ENCODE measurements around the gene NCAPD3. TPM values are rescaled to one million over a fixed set of nuclear protein-coding genes. Genes with fewer than 3 reads are reported as not detected.

Gene NCAPD3
- total RNA-seq = 100 to 1,000 TPM in 1 of 2 experiments, 10 to 100 TPM in 1; 98.4 to 102 TPM

DNA sequence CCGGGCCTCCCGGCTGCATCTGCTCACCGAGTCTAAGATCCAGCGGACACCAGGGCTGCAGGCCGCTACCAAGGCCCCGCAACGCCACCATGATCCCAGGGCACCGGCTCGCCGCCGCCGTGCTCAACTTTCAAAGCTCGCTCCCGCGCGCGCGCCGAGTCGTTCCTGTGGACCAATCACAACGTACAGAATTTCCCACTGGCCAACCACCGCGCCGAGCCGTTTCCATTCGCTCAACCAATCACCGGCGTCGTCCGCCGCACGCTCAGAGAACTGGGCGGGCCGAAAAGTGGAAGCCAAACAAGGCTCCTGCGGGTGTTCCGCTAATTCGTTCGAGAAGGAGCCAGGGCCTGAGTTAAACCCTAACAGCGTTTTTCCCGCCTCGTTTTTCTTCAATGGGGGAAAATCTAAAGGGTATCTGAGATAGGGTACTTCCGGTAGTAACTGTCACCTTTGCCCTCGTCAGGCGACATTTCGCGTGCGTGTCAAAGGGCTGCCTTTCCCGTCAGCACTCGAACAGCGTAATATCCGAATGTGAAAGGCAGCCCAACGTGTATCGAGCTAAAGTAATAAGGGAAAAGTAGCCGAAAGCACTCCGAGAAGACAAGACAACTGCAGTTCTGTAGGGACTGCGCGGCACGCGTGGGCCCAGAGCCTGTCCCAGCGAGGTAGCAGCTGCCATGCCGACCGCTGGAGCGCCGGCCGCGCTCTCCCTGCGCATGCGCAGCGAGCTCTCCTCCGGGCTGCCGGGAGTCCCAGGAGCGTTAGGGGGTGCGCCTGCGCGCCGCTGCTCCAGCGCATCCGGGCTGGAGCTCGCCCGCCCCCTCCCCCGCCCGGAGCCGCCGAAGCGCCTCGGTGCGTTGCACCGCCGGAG, at the start of gene NCAPD3, which contains the start of gene VPS26B:
Gene NCAPD3, minus strand, starts transcription at position 132 of the 874 bp plus-strand sequence. Its CDS starts 41 bp downstream, at position 91.
Gene VPS26B, plus strand, starts transcription at position 836 of the 874 bp plus-strand sequence. CDS start 452 bp downstream, outside the sequence.
- POLR2A ChIA-PET = interaction anchor here (0.8 to 5.3 kb wide), 19 partner anchors 11 to 279 kb away, joined by 3 to 28 read pairs (median 4); partner anchors contain the start of genes ACAD8, GLB1L3 and THYN1
- intact Hi-C loops (cut with micrococcal nuclease) = loop anchor here (10.0 kb wide), 1 partner anchor 279 kb away; no protein-coding TSS in a partner anchor
- TF ChIP-seq CTCF (IDR thresholded peaks at IDR 0.05) = no peak
- Mint-ChIP-seq H3K27ac (peak within 1 kb of the TSS; percentile 96), H3K4me1 (ENCODE audit: low read depth) (peaks cover 58% of the 10 kb centered on the region), H3K4me3 (peak within 1 kb of the TSS; percentile 95), H3K9me3 (no peaks in the 10 kb centered on the region), H3K36me3 (ENCODE audit: low read depth) (peaks cover 30% of the 10 kb centered on the region), H3K27me3 (no peaks in the 10 kb centered on the region)
- CTCF ChIA-PET = interaction anchor here (0.7 to 3.6 kb wide), 12 partner anchors 10 to 296 kb away, joined by 3 to 18 read pairs (median 5); partner anchors contain the start of genes ACAD8, GLB1L3 and THYN1
- DNase-seq = peak; percentile 99
- ATAC-seq = peak; percentile 78

DNA sequence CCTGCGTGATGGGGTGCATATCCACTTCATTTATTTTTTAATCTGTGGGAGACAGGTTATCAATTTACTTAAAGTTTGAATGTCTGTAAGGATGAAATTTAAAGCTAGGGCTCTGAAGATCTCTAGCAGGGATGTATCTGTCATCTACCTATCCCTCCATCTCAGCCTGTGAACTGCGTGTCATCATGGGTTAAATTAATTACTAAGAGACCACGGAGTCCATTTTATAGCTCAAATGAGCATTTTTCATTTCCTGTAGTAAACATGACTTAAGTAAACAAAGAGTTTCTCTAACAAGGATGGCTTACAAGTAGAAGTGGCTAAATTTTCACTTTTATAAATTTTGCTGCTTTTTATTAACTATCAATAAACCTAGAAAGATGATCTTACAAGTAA, 49.5 kb upstream of the NCAPD3 start:
- peaks cover 36% of the 10 kb centered on the region for H3K4me1 Mint-ChIP-seq (ENCODE audit: low read depth)
- no peak for DNase-seq
- ChIA-PET POLR2A (interaction anchor here (1.4 to 2.4 kb wide), 4 partner anchors 10 to 48 kb away, joined by 4 to 9 read pairs (median 6); partner anchors contain the start of genes ACAD8, NCAPD3, THYN1 and VPS26B), CTCF (interaction anchor here (1.0 to 8.7 kb wide), 5 partner anchors 10 to 87 kb away, joined by 3 to 76 read pairs (median 4); no protein-coding TSS in a partner anchor)
- intact Hi-C loops (cut with micrococcal nuclease) = no loop called here
- no peak for ATAC-seq
- no peak overlapping the region for H3K27ac Mint-ChIP-seq
- H3K9me3 Mint-ChIP-seq = no peaks in the 10 kb centered on the region
- H3K36me3 Mint-ChIP-seq (ENCODE audit: low read depth) = peaks cover 14% of the 10 kb centered on the region
- TF ChIP-seq CTCF (IDR thresholded peaks at IDR 0.05) = no peak
- H3K4me3 Mint-ChIP-seq = no peak overlapping the region
- peaks cover 4% of the 10 kb centered on the region for H3K27me3 Mint-ChIP-seq

GRCh38 chr11:134272381-134273316, 48.9 kb upstream of the NCAPD3 start:
- DNase-seq (no peak), ATAC-seq (no peak)
- ChIA-PET CTCF (interaction anchor here (1.0 to 8.7 kb wide), 5 partner anchors 9 to 87 kb away, joined by 3 to 76 read pairs (median 4); no protein-coding TSS in a partner anchor), POLR2A (interaction anchor here (0.6 to 2.4 kb wide), 5 partner anchors 10 to 802 kb away, joined by 3 to 9 read pairs (median 4); partner anchors contain the start of genes ACAD8, NCAPD3, THYN1 and VPS26B)
- Mint-ChIP-seq H3K36me3 (ENCODE audit: low read depth) (peaks cover 9% of the 10 kb centered on the region), H3K27me3 (peaks cover 4% of the 10 kb centered on the region), H3K27ac (no peak overlapping the region), H3K4me3 (no peak overlapping the region), H3K9me3 (no peaks in the 10 kb centered on the region), H3K4me1 (ENCODE audit: low read depth) (peaks cover 36% of the 10 kb centered on the region)
- TF ChIP-seq CTCF (IDR thresholded peaks at IDR 0.05) = no peak
- intact Hi-C loops (cut with micrococcal nuclease) = no loop called here

DNA sequence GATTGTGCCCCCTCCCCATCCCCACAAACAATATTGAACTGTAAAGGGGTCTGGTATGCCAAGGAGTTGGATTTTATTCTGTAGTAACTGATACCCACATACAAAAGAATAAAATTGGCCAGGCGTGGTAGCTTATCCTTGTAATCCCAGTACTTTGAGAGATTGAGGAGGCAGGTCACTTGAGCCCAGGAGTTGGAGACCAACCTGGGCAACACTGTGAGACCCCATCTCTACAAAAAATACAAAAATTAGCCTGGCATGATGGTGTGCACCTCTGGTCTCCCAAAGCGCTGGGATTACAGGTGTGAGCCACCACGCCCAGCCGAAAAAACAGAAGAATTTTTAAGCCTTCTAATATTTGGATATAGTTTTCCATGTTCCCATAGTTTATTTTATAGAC, 48.2 kb upstream of the NCAPD3 start:
- intact Hi-C loops (cut with micrococcal nuclease) = no loop called here
- CTCF ChIA-PET = interaction anchor here (2.0 to 8.7 kb wide), 2 partner anchors 9 to 15 kb away, joined by 6 to 76 read pairs; no protein-coding TSS in a partner anchor
- Mint-ChIP-seq H3K9me3 (no peaks in the 10 kb centered on the region), H3K4me3 (no peak overlapping the region), H3K4me1 (ENCODE audit: low read depth) (peaks cover 33% of the 10 kb centered on the region), H3K27ac (no peak overlapping the region), H3K27me3 (peaks cover 1% of the 10 kb centered on the region), H3K36me3 (ENCODE audit: low read depth) (peaks cover 5% of the 10 kb centered on the region)
- POLR2A ChIA-PET = interaction anchor here (0.5 to 2.4 kb wide), 2 partner anchors 47 to 74 kb away, joined by 3 to 9 read pairs; partner anchors contain the start of genes NCAPD3 and VPS26B
- DNase-seq (no peak), ATAC-seq (no peak)
- no peak for TF ChIP-seq CTCF (IDR thresholded peaks at IDR 0.05)
